ENCODE data around the gene MAJIN.

- TF ChIP-seq EZH2 (IDR thresholded peaks at IDR 0.05; ENCODE audit: insufficient read depth, poor library complexity, severe bottlenecking) (no peak), EZH2phosphoT487 (IDR thresholded peaks at IDR 0.05; ENCODE audit: insufficient read depth, low read depth) (no peak)
Observed at GRCh38 chr11:64898541-64898940, 73.4 kb downstream of the MAJIN start.
